ENCODE measurements around the gene SHMT2. TPM values are rescaled to one million over a fixed set of nuclear protein-coding genes. Genes with fewer than 3 reads are reported as not detected.

The SHMT2 gene
- total RNA-seq, 4 donors from 2014 or later: 12.4 to 128 (median 35.3) TPM

GRCh38 chr12:57235017-57235727 lies 5.7 kb downstream of the SHMT2 start:
- Histone ChIP-seq H3K27ac (peak overlapping the region in 1 of 2 donors; percentile 31), H3K9me3 (no peaks in the 10 kb centered on the region)
- DNase-seq: peak; percentile 35 to 44

GRCh38 chr12:57235728-57236131 lies 6.2 kb downstream of the SHMT2 start:
- intact Hi-C loops (cut with DNase I; ENCODE audit: low total_unique reads): no loop called here

More at GRCh38 chr12:57235017-57235727, 5.7 kb downstream of the SHMT2 start:
- Histone ChIP-seq H3K4me3 (no peak overlapping the region), H3K27me3 (peaks cover 6 to 8% of the 10 kb centered on the region in 2 donors), H3K4me1 (peaks cover 0 to 10% of the 10 kb centered on the region in 2 donors), H3K36me3 (no peaks in the 10 kb centered on the region)
- intact Hi-C loops (cut with DNase I; ENCODE audit: low total_unique reads): no loop called here
- no peak for TF ChIP-seq POLR2A (IDR thresholded peaks at IDR 0.05)
- TF ChIP-seq CTCF (IDR thresholded peaks at IDR 0.05): no peak

GRCh38 chr12:57236201-57236924 lies 6.9 kb downstream of the SHMT2 start:
- peaks cover 13 to 16% of the 10 kb centered on the region in 2 donors for H3K27me3 ChIP-seq
- no peaks in the 10 kb centered on the region for H3K9me3 ChIP-seq
- H3K36me3 ChIP-seq: no peaks in the 10 kb centered on the region
- peaks cover 0 to 12% of the 10 kb centered on the region in 2 donors for H3K4me1 ChIP-seq
- intact Hi-C loops (cut with DNase I; ENCODE audit: low total_unique reads): no loop called here
- no peak overlapping the region for H3K4me3 ChIP-seq
- TF ChIP-seq POLR2A (IDR thresholded peaks at IDR 0.05) (no peak), CTCF (IDR thresholded peaks at IDR 0.05) (no peak)
- no peak overlapping the region for H3K27ac ChIP-seq
- DNase-seq: no peak

More at GRCh38 chr12:57235728-57236131, 6.2 kb downstream of the SHMT2 start:
- TF ChIP-seq CTCF (IDR thresholded peaks at IDR 0.05) (no peak), POLR2A (IDR thresholded peaks at IDR 0.05) (no peak)
- DNase-seq: no peak
- no peaks in the 10 kb centered on the region for H3K36me3 ChIP-seq
- H3K4me1 ChIP-seq: peaks cover 0 to 12% of the 10 kb centered on the region in 2 donors
- no peak overlapping the region for H3K4me3 ChIP-seq
- H3K27me3 ChIP-seq: peaks cover 10 to 11% of the 10 kb centered on the region in 2 donors
- peak overlapping the region in 1 of 2 donors; percentile 31 for H3K27ac ChIP-seq
- no peaks in the 10 kb centered on the region for H3K9me3 ChIP-seq

- H3K36me3 ChIP-seq: no peaks in the 10 kb centered on the region
- peaks cover 0 to 15% of the 10 kb centered on the region in 2 donors for H3K4me1 ChIP-seq
- H3K4me3 ChIP-seq: no peak overlapping the region
- intact Hi-C loops (cut with DNase I; ENCODE audit: low total_unique reads): no loop called here
- H3K27me3 ChIP-seq: peaks cover 20 to 23% of the 10 kb centered on the region in 2 donors
- TF ChIP-seq POLR2A (IDR thresholded peaks at IDR 0.05) (no peak), CTCF (IDR thresholded peaks at IDR 0.05) (no peak)
- H3K27ac ChIP-seq: no peak overlapping the region
- peak in 1 of 2 donors; percentile 15 for DNase-seq
- no peaks in the 10 kb centered on the region for H3K9me3 ChIP-seq
These were observed 7.5 kb downstream of the SHMT2 start for GRCh38 chr12:57236925-57237595.

Data from uterus (tissue), 4 donors.